ENCODE measurements around the gene TRIM15.

TRIM15 gene

DNA sequence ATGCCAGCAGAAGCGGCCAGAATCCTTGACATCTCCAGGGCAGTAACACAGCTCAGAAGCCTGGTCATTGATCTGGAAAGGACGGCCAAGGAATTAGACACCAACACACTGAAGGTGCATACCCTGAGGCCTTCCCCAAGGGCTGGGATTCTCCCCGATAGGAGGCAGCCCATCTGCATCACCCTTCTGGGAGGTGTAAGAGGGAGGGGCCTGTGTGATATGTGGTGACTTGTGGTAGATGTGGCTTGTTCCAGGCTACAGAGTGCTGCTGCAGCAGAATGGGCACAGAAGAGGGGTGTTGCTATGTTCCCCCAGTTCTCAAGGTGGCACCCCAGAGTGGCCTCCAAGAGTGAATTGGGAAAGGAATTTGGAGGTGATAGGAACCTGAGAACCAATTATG lies 16.2 kb upstream of the TRIM15 start:
- no peak for DNase-seq

DNA sequence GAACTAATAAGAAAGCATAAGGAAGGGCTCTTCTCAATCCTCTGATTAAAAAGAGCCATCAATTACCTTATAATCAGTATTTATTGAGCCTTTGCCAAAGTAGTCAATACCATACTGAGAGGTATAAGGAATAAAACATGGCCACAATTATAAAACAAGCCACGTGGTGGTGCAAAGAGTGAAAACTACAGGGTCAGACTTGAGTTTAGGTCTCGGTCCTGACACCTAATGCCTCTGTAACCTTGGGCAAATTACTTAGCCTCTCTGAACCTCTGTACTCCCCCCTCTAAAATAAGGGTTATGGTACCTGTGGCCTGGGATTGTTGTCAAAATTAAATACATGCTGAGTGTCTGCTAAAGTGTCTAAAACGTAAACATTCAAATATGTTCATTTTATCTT lies 14.1 kb upstream of the TRIM15 start:
- no peak for DNase-seq

DNA sequence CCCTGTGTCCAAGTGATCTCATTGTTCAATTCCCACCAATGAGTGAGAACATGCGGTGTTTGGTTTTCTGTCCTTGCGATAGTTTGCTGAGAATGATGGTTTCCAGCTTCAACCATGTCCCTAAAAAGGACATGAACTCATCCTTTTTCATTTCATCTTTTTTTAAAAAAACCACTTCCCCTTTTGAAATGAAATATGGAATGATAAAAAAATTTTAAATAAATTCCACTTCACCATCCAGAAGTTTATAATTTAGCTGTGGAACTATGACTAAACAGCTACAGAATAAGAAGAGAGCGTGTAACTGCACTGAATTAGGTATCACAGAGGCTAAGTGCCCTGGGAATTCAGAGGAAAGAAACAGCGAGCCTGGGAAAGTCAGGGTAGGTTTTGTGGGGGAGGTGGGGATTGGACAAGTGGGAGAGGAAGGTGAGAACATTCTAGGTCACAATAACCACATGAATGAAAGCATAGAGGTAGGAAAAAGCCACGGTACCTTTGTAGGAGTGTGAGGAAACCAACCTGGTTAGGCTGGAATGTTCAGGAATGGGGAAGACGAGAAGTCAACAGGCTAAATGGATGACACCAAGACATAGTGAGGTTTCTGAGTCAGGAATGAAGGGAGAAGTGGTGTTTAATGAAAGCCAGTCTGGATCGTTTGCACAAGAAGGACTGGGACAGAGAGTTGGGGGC lies 13.3 kb upstream of the TRIM15 start:
- no peak for DNase-seq

DNA sequence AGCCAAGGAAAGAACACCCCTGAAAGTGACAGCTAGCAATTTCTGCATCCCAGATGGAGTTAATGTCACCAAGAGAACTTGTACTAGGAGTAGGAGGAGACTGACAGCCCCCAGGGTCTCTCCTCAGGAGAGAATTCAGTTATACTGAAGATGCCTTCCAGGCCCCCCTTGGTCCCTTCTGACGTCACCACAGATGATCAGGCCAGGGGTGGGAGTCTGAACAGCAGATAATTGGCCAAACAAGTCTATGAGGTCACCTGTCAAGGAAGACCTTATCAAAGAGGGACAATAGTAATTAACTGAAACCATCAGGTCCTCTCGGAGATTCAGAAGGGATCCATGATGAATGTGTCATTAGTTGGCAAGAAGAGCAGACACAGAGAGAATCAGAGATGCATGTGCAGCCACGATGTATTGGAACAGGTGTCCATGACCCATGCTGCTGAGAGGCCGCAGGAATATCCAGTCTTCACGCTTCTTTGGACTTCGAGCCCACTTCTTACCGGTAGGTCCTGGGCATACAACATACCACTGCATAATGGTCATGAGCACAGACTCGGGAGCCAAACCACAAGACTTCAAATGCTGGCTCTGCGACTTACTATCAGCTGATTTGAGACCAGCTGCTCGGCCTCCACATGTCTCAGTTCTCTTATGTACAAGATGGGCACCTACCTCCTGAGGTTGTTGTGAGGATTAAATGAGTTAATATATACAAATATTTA lies 12.5 kb upstream of the TRIM15 start:
- no peak for DNase-seq

DNA sequence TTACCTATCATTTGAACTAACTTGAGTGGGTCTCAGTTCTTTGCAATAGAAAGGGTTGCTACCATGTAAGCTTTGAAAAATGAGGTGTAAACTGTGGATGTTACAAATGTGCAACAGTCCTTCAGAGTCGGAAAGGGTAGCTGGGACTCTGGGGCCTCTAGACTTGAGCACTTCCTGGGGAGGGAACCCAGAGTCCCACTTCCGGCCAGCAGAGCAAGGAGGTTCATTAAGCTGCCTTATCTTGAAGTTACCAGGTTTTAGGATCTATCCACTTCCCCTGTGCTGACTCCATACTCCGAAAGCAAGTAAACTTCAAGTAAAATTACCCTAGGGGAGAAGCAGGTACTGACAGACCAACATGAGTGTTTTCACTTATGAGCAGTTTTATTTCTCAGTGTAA lies 11.8 kb upstream of the TRIM15 start:
- DNase-seq: no peak

DNA sequence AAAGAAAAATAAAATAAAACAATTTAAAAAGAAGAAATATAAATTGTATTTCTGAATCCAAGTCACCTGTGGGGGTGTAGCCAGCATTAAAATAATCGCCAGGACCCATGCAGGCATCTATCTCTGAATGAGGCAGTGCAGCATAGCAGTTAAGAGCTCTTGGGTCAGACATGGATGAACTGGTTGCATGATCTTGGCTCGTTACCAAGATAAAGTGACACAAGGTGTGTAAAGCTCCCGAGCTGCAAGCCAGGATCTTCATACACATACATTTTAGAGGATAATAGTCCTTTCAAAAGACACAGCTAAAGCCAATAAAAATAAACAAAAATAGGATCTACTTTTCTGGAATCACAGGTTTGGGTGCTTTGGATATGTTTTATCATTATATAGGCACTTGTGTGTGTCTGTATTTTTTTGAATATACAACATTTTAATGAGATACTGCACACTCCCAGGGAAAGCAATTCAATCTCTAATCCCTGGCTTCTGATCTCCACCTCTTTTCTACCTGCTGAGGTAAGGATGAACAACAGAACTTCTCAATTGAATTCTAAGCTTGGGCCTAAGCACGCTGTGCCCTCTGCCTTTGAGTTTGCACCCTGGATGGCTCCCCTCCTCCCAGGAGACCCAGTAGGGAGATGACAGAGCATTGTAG lies 11.2 kb upstream of the TRIM15 start:
- DNase-seq: no peak

DNA sequence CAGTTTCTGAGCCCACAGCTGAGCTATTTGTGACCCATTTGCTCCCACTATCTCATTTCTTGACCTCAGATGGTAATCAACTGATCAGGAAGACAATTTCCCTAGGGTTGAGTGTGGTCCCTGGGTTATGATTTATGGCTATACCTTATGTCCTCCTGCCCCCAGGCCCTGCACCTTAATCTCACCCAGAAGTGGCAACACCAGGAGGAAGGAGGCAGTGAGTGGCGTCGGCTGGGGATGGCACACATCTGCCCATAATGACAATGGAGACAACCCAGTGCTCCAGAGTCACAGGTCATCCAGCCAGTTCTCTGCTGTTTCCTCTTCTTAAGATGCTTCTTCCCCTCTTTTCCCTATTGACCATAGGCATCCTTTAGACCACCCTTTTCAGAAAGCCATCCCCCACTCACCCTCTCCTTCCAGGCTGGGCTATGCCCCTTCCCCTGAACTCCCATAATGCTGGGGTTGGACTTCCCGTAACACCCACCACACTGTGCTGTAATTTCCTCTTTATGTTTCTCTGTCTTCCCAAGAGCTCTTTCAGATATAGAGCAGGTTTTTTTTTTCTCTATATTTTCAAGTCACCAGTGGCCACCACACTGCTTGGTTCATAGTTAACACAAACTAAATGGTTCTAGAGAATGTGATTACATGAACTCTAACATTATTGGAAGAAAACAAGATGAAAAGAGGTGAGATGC lies 10.3 kb upstream of the TRIM15 start:
- DNase-seq: no peak

DNA sequence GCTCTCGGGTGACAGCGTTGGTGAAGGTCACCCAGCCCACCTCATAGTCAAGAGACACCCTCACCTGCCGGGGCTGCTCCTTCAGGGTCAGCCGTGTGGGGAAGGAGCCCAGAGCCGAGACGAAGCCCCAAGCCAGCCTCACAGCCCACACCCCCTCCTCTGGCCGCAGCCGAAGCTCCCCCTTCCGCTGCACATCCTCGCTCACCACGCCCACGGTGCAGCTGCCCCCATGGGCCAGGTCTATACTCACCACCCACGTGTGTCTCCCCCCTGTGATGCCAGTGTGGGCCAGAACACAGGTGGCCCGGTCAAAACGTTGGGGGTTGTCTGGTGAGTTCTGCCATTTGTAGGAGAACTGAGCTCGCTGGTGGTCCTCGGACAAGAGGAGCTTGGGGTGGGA lies 9.3 kb upstream of the TRIM15 start:
- no peak for DNase-seq

DNA sequence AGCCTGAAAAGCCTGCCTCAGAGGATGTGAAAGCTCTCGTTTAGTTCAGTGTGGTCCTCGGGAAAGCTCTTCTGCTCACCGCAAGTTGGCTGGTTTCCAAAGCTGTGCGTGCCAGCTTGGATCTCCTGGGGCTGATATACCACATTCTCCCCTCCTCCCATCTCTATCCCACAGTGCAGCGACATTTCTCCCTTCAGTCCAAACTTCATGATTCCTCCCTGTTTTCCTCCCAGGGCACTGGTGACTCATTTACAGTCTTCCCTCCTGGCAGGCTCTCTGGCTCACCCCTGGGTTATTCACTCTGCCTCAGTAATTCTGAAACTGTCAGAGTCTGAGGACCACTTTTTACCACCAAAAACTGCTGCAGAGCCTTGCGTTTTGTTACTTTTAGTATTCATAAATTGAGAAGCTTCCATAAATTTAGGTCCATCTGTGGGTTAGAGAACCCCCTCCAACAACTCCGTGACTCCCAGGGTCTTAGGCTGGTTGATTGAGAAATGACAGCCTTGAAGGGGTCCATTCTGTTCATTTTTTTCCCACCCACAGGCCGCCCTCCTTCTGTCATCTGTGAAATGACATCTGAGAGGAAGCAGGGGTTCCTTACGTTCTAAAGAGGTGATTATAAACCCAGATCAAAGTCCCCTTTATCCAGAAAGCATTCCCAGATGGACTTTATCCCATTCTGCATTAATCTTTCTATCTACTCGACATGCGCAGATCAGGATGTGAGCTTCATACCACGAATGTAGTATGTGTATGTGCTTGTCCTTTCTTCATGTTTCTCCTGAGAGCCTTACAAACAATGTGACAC lies 8.4 kb upstream of the TRIM15 start:
- no peak for DNase-seq

GRCh38 chr6:30155520-30156261 lies 7.7 kb upstream of the TRIM15 start:
- DNase-seq: no peak

- no peak for DNase-seq
These were observed 7.1 kb upstream of the TRIM15 start for GRCh38 chr6:30156262-30156599.

- DNase-seq: no peak
These were observed 6.6 kb upstream of the TRIM15 start for GRCh38 chr6:30156774-30157173.

DNA sequence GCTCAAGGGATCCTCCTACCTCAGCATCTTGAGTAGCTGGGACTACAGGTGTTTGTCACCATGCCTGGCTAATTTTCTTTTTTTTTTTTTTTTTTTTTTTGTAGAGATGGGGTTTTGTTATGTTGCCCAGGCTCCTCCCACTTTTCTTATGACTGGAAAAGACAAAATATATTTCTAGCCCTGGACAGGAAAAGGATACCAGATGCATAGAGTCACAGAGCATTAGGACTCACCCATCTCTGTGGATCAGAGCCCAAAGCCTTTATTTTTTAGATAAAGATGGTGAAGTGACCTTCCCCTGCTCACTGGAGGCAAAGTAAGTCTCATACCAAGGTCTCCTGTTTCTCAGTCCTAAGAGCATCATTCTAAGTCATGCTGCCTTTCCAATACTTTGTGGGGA lies 5.8 kb upstream of the TRIM15 start:
- DNase-seq: no peak

GRCh38 chr6:30157999-30158398 lies 5.3 kb upstream of the TRIM15 start:
- no peak for DNase-seq

DNA sequence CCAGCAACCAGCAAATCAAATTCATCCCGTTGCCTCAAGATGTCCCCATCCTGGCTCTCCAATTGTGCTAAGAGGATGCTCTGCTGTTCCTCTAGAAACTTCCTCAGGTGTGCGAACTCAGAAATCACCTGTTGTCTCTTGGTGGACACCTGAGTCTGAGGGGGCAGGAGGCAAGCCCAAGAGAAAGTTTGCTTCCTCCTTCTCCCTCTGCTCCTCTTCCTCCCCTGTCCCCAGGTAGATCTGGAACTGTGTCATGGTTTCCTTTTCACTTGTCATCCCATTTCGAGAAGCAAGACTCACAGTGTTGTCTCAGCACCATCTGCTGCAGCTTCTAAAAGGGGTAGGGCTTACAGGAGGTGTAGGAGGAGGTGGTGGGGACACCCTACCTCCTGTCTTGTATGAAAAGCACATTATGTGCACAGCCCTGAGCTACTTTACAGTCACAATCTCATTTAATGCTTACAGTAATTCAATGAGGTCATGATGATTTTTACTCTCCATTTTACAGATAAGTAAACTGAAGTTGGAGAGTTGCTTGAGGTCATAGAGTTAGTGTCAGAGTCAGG lies 4.8 kb upstream of the TRIM15 start:
- no peak for DNase-seq

DNA sequence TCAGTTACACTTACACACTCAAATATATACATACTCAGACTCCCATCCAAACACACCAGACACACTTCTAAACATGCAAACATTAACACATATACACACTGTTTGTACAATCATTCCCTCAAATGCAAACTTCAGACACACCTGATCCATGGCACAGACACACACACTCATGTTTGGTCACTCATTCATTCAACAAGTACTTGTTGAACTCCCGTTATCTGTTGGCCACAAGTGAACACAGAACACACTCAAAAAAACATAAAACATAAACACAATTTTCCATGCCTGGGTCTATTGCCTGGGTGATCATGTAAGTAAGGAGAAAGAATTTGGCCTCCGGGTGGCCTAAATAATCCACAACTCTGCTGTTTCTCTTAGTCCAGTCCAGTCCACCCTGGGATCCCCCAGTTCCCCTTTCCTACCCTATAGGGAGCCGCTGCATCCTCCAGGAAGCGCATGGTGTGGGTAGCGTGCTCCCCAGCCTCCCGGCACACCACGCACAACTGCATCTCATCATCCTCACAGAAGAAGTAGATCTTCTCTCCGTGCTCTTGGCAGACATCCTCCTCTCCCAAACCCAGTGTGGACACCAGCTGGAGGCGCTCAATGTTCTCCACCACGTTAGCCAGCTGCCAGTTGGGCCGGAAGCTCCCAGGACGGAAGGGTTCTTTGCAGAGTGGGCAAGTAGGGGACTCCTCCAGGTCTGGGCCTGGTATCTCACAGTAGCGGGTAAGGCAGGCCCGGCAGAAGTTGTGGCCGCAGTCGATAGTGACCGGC lies 3.1 kb upstream of the TRIM15 start:
- DNase-seq: no peak

- DNase-seq: no peak
These were observed 2.4 kb upstream of the TRIM15 start, which contains the start of gene TRIM10 for GRCh38 chr6:30160785-30161531. TRIM10 (minus strand) TSS chr6:30161211; CDS start chr6:30160858, 353 bp downstream.

DNA sequence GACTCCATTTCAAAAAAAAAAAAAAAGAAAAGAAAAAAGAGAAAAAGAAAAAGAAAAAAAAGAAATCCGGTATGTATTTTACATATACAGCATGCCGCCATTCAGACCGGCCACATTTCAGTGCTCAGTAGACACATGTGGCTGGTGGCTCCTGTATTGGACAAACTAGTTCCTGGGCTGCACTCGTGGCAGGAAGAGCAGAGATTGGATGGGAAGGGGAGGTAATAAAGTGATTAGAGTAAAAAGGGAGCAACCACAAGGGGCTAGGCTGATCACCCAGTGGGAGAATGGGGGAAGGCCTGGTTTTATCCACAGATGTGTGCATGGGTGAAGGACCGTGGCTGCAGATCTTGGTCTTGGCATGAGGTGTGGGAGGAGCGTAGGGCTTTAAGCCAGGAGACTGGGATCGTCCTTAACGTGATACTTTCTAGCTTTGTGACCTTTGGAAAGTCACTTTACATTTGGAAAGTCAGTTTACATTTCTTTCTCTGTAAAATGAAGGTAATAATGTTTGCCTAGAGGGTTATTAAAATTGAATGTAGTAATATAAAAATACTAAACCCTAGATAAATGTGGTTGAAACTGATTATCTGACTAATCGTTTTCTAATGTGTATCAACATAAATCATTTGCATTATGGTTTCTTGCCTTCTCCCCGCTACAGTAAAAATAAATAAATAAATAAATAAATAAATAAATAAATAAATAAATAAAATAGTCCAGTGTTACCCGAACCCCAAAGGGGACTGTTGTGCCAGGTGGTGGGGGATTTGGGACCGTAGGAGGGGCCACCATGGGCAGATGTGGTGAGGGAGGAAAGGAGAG lies 869 bp upstream of the TRIM15 start:
- no peak for DNase-seq

Data from DMS 273 treated with DMSO at 0.1 percent for 48 hours (cell line).